ENCODE data around the gene SEMA6B.

DNA sequence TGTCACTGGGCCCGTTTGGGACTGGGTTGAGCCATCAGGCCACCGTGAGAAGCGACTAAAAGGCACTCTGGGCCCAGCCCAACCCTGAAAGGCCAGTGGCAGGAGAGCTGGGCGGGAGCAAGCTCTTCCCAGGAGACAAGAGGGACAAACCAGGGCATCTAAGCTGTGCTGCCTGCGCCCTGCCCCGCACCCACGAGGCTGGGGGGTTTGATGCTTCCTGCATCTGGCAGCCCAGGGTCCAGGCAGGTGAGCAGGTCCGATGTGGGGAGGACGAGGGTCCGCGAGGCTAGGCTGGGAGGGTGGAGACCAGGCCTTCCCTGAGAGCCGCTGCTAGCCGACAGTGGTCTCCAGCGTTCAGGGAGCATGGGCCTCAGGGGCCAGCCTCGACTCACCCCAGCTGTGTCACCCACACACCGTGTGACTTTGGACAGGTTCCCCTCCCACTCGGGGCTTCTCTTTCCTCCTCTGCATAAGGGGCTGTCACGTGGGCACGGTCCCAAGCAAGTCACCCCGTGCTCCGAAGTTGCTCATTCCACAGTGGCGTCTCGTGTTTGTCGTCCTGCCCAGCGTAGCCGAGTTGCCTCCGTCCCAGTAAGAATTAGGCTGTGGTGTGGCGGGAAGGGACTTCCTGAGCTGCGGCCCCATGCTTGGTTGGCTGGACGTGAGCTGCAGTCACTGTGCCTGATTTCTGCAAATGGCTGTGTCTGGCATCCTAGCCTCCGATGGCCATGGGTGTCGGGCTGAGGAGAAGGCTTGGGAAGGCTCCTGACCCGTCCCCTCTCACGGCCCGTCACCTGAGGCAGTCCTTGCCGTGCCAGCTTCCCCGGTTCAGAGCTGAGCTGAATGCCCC lies 57.0 kb downstream of the SEMA6B start:
- TF ChIP-seq, protein P1, sequence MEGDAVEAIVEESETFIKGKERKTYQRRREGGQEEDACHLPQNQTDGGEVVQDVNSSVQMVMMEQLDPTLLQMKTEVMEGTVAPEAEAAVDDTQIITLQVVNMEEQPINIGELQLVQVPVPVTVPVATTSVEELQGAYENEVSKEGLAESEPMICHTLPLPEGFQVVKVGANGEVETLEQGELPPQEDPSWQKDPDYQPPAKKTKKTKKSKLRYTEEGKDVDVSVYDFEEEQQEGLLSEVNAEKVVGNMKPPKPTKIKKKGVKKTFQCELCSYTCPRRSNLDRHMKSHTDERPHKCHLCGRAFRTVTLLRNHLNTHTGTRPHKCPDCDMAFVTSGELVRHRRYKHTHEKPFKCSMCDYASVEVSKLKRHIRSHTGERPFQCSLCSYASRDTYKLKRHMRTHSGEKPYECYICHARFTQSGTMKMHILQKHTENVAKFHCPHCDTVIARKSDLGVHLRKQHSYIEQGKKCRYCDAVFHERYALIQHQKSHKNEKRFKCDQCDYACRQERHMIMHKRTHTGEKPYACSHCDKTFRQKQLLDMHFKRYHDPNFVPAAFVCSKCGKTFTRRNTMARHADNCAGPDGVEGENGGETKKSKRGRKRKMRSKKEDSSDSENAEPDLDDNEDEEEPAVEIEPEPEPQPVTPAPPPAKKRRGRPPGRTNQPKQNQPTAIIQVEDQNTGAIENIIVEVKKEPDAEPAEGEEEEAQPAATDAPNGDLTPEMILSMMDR (IDR thresholded peaks at IDR 0.05; ENCODE audit: low read depth, low read length, poor library complexity, severe bottlenecking) = no peak
- TF ChIP-seq EZH2phosphoT487 (IDR thresholded peaks at IDR 0.05; ENCODE audit: borderline replicate concordance, low read length) = no peak

All from DOHH2 (cell line).